Ovary (tissue), 3 donors: ENCODE data around the gene EN2.

ENCODE experiments used
- CTCF ChIP-seq, 3 donors: fragments of 450-650 bp in 2 of 3; fragments of 200-600 bp in 1 of 3; IDR thresholded peaks; one replicate each; pipeline versions ENCODE4 v1.5.1 to v1.8.0; 2016 to 2022; ENCODE audit warnings: antibody characterized with exemption in 3 of 3, mild to moderate bottlenecking in 1 of 3
- EP300 ChIP-seq: sonication (generic); formaldehyde crosslinking; IDR thresholded peaks from one replicate; pipeline ENCODE4 v1.6.1; 2017; ENCODE audit warnings: antibody characterized with exemption
- POLR2A ChIP-seq: fragments of 450-650 bp; IDR thresholded peaks from one replicate; pipeline ENCODE4 v1.6.1; 2017; ENCODE audit warnings: antibody characterized with exemption, mild to moderate bottlenecking, moderate library complexity
- donor health status: DM: no; HTN: no; CAD: no.

DNA sequence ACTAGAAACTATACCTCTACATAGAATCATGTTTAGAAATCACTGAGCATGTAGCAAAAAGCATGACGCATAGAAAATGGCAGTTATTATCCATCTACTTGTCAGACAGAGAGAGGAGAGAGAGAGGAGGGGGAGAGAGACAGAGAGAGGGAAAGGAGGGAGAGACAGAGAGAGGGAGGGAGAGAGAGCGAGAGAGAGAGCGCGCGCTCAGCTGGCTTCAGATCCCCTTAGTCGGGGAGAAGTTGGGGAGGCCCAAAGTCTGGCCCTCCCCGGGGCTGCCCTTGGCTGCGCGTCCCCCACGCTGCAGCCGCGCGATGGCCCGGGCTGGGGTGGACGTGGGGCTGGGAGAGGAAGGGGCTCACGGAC is 51.4 kb downstream of the EN2 start:
- no peak for TF ChIP-seq POLR2A
- TF ChIP-seq CTCF (IDR thresholded peaks at IDR 0.05): no peak
- TF ChIP-seq EP300: no peak
